ENCODE measurements around the gene NPEPPS.

DNA sequence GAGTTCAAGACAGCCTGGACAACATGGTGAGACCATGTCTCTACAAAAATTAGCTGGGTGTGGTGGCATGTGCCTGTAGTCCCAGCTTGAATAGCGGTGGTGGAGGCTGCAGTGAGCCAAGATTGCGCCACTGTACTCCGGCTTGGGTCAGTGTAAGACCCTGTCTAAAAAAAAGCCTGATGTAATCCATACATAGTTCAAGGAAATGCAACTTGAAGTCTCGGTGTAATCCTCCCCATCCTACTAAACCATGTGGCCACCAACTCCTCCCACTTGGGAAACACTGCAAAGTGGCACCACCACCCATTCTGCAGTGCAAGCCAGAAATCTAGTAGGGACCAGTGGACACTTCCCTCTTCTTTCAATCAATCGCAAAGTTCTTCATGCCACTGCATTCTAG lies 113.4 kb downstream of the NPEPPS start:
- TF ChIP-seq GATA3 (IDR thresholded peaks at IDR 0.05; ENCODE audit: low read depth, low read length) (no peak), GATA2 (IDR thresholded peaks at IDR 0.05; ENCODE audit: low read depth, low read length) (no peak)

Measured in SH-SY5Y (cell line).